Epithelial cell of esophagus (primary cell): ENCODE data around the gene C17orf114.

Experiments used
- DNase-seq: peaks from one replicate; pipeline ENCODE4 v3.0.0; 2010; ENCODE audit warnings: low read depth
- H3K4me3 ChIP-seq: 2 replicates; pipeline ENCODE4 v1.5.1; 2011; ENCODE audit warnings: mild to moderate bottlenecking, low read length, control low read depth
- TF ChIP-seq, protein P1 (sequence below): IDR thresholded peaks from 2 replicates; pipeline ENCODE4 v1.5.1; 2011; ENCODE audit warnings: low read depth, mild to moderate bottlenecking, low read length, control low read depth, inconsistent platforms; ENCODE audit not compliant: insufficient read depth; ENCODE audit errors: missing control alignments

The C17orf114 gene

DNA sequence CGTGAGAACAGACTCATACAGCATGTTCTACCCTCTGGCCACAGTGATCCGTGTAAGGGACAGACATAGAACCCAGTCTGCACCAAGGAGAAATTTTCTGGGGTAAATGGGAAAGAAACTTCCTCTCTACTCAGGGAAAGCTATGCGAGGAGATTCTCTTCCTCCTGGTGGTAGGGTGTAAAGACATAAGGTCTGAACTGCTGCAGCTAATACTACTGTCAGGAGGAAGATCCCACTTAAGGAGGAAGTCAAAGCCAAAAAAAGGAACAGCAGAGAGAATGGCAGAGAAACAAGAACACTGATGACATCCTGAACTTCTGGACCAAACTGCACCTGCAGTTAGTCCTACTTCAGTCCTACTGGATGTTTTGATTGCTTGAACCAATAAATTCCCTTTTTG, 37.5 kb downstream of the C17orf114 start:
- no peak for DNase-seq
- H3K4me3 ChIP-seq: no peak overlapping the region
- TF ChIP-seq, protein P1, sequence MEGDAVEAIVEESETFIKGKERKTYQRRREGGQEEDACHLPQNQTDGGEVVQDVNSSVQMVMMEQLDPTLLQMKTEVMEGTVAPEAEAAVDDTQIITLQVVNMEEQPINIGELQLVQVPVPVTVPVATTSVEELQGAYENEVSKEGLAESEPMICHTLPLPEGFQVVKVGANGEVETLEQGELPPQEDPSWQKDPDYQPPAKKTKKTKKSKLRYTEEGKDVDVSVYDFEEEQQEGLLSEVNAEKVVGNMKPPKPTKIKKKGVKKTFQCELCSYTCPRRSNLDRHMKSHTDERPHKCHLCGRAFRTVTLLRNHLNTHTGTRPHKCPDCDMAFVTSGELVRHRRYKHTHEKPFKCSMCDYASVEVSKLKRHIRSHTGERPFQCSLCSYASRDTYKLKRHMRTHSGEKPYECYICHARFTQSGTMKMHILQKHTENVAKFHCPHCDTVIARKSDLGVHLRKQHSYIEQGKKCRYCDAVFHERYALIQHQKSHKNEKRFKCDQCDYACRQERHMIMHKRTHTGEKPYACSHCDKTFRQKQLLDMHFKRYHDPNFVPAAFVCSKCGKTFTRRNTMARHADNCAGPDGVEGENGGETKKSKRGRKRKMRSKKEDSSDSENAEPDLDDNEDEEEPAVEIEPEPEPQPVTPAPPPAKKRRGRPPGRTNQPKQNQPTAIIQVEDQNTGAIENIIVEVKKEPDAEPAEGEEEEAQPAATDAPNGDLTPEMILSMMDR: no peak

DNA sequence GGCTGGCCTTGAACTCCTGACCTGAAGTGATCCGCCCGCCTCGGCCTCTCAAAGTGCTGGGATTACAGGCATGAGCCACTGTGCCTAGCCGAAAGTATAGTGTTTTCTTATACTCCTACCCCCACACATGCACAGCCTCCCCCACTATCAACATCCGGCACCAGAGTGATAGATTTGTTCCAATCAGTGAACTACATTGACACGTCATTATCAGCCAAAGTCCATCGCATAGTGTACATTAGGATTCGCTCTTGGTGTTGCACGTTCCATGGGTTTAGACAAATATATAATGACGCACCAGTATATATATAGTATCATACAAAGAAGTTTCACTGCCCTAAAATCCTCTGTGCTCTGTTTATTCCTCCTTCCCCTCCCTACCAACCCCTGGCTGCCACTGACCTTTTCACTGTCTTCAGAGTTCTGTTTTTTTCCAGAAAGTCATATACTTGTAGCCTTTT, 42.3 kb downstream of the C17orf114 start:
- no peak for DNase-seq
- no peak overlapping the region for H3K4me3 ChIP-seq
- TF ChIP-seq, protein P1: no peak

DNA sequence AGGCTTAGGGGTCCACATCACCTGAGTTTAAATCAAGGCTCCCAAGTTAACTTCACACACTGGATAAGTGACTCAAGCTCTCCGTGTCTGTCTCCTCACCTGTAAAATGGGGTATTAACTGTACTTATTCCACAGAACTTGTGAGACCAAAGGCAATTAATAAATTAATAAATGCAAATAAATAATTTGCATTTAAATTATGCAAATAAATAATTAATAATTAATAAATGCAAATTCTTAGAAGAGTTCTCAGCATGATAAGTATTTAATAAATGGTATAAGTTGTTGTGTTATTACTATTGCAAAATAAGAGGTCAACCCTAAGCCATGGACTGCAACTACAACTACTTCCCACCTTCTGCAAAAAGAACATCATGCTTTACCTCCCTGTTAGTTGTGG, 48.7 kb downstream of the C17orf114 start:
- TF ChIP-seq, protein P1: no peak
- H3K4me3 ChIP-seq: no peak overlapping the region
- no peak for DNase-seq

DNA sequence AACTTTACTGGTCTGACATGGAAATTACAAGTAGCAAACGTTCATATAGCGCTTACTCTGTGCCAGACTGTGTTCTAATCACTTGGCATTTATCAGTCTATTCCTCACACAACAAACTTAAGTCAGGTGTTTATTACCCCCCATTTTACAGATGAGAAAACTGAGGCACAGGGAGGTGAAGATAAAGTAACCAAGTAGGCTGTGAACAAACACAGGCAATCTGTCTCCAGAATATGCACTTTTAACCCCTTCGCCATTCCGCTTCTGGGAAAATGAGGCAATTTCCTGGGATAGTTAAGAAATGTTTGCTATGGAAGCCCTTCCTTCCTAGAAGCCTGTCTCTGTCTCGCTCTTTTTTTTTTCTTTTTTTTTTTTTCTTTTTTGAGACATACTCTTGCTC, 50.2 kb downstream of the C17orf114 start:
- H3K4me3 ChIP-seq: no peak overlapping the region
- TF ChIP-seq, protein P1: no peak
- DNase-seq: no peak
